Stimulated activated naive B cell treated with anti-CD40 and anti-IgM and Interleukin-4, amounts not matched to agents 10 μg/mL and 1 μg/mL and 100 μg/mL, for 72 hours (primary cell): Measurements from ENCODE around the gene ZRANB1.

Source experiments
- ATAC-seq, 2 donors: fragments of 150-1000 bp; cut with Tn5 transposase; replicated peaks; 2 replicates each; pipeline ENCODE4 v1.10.0; 2021; ENCODE audit warnings: moderate library complexity in 1 of 2
- DNase-seq: peaks from one replicate; pipeline ENCODE4 v3.0.0; 2021
- H3K27ac Mint-ChIP-seq: one replicate; pipeline ENCODE4 v1.8.0; 2022; ENCODE audit warnings: mild to moderate bottlenecking, mixed read lengths
- H3K27me3 Mint-ChIP-seq, 2 donors: one replicate each; pipeline ENCODE4 v1.8.0; 2022; ENCODE audit warnings: mixed read lengths in 2 of 2
- H3K36me3 Mint-ChIP-seq, 2 donors: one replicate each; pipeline ENCODE4 v1.8.0; 2022; ENCODE audit warnings: mixed read lengths in 2 of 2, mild to moderate bottlenecking in 1 of 2
- H3K4me1 Mint-ChIP-seq, 2 donors: one replicate each; pipeline ENCODE4 v1.8.0; 2022; ENCODE audit warnings: mixed read lengths in 2 of 2, mild to moderate bottlenecking in 1 of 2
- H3K4me3 Mint-ChIP-seq, 2 donors: one replicate each; pipeline ENCODE4 v1.8.0; 2022; ENCODE audit warnings: mild to moderate bottlenecking in 2 of 2, mixed read lengths in 2 of 2, moderate library complexity in 1 of 2
- H3K9me3 Mint-ChIP-seq, 2 donors: one replicate each; pipeline ENCODE4 v1.8.0; 2022; ENCODE audit warnings: mixed read lengths in 2 of 2, mild to moderate bottlenecking in 1 of 2

The ZRANB1 gene

DNA sequence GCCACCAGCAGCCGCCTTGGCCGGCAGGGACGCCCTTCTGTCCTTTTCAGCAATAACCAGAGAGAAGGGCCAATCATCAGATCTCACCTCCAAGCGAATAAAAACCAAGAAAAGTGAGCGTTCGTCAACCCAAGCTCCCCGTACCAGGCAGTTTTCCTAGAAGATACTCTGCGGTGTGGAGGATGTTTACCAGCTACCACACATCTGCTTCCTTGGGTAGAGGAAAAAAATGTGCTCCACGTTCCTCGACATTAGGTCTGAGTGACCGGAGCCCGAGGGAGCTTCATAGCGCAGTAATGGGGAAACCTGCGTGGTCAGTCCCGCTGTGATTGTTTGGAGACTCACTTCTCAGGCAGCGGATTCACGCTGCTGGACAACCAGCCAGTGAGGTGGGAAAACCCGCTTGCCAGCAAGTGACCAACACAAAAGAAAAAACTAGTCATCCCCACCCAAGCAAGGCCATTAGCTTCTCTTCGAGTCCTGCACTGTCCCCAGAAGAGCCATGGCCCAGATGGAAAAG, 73.0 kb downstream of the ZRANB1 start:
- peaks cover 6 to 7% of the 10 kb centered on the region in 2 donors for H3K4me1 Mint-ChIP-seq
- H3K36me3 Mint-ChIP-seq, result peaks cover 0 to 4% of the 10 kb centered on the region in 2 donors
- no peak overlapping the region for H3K27ac Mint-ChIP-seq
- H3K27me3 Mint-ChIP-seq, result peaks cover 0 to 15% of the 10 kb centered on the region in 2 donors
- peaks cover 4 to 6% of the 10 kb centered on the region in 2 donors for H3K9me3 Mint-ChIP-seq
- no peak for DNase-seq
- no peak overlapping the region for H3K4me3 Mint-ChIP-seq
- ATAC-seq, result no peak

DNA sequence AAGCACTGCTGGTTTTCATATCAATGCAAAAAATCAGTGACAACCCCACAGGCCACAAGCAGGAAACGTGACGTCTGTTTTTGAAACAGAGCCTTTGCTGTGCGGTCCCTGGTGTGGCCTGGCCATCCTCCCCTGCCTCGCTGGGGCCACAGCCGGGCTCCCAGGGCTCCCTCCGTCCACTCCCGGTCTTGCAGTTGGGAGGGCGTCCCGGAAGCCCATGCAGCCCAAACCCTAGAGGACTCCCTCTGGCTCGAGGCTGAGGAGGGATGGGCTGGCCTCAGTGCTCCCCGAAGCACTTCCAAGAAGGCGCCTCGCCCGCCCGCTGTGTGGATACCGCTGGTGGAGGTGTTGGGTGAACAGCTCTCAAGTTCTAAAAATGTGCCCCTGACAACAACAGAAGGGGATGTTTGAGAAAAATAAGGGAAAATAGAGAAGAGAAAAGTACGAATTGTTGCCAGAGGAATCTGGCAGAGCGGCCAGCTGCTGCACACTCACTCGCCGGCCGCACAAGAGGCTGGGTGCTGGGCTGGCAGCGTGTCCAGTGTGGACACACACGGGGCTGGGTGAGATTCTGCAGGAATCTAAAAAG, 73.5 kb downstream of the ZRANB1 start:
- Mint-ChIP-seq H3K36me3 (peaks cover 0 to 4% of the 10 kb centered on the region in 2 donors), H3K27ac (no peak overlapping the region), H3K4me1 (peaks cover 6 to 7% of the 10 kb centered on the region in 2 donors), H3K9me3 (peaks cover 4 to 6% of the 10 kb centered on the region in 2 donors), H3K27me3 (peaks cover 0 to 15% of the 10 kb centered on the region in 2 donors), H3K4me3 (no peak overlapping the region)
- ATAC-seq, result no peak
- no peak for DNase-seq

DNA sequence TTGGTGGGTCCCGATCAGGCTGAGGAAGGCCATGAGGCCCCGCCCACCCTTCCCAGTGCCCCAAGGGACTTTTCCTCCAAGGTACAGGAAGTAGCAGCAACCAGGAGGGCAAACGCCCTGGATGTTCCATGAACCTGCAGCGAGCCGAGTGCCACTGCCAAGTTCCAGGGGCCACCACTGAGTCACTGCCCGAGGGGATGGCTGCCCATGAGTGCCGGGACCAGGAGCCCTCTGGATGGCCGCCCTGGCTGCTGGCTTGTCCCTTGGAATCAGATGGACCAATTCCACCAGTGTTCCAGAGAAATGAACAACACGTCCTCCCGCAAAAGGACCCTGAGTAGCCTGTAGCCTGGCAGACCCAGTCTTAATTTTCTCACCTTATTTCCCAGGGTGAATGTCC, 74.2 kb downstream of the ZRANB1 start:
- H3K27ac Mint-ChIP-seq, result no peak overlapping the region

DNA sequence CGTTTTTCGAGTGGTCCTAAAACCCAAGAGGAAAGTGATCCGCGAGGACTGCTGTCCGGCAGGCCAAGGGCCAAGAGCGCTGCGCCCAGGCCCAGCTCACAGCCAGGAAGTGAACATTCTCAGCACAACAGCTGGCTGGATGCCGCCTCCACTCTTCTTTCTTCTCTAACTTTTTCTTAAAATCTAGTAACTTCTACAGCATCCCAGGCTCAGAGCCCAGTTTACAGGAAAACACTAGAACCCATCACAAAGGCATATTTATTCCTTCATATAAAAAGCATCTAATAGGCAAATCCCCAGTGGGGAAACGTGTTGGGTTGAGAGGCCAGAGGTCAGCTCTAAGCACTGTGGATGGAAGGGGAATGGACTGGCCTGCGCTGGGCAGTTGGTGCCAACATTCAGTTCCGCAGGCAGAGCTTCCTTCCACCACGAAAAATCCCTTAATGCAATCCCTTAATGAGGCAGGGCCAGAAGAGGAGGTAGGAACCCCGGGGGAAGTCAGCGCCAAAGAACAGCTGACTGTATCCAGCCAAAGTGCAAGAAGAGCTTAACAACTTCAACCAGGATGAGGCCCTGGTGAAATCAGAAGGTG, 74.8 kb downstream of the ZRANB1 start:
- Mint-ChIP-seq H3K4me1 (peaks cover 6 to 7% of the 10 kb centered on the region in 2 donors), H3K27me3 (peaks cover 0 to 15% of the 10 kb centered on the region in 2 donors), H3K27ac (no peak overlapping the region), H3K9me3 (peaks cover 4 to 6% of the 10 kb centered on the region in 2 donors), H3K36me3 (peaks cover 0 to 4% of the 10 kb centered on the region in 2 donors), H3K4me3 (no peak overlapping the region)
- DNase-seq (no peak), ATAC-seq (no peak)

More for the DNA sequence above, 74.2 kb downstream of the ZRANB1 start:
- DNase-seq, result no peak
- peaks cover 0 to 15% of the 10 kb centered on the region in 2 donors for H3K27me3 Mint-ChIP-seq
- peaks cover 0 to 4% of the 10 kb centered on the region in 2 donors for H3K36me3 Mint-ChIP-seq
- H3K9me3 Mint-ChIP-seq, result peaks cover 4 to 6% of the 10 kb centered on the region in 2 donors
- peaks cover 6 to 7% of the 10 kb centered on the region in 2 donors for H3K4me1 Mint-ChIP-seq
- no peak for ATAC-seq
- H3K4me3 Mint-ChIP-seq, result no peak overlapping the region

DNA sequence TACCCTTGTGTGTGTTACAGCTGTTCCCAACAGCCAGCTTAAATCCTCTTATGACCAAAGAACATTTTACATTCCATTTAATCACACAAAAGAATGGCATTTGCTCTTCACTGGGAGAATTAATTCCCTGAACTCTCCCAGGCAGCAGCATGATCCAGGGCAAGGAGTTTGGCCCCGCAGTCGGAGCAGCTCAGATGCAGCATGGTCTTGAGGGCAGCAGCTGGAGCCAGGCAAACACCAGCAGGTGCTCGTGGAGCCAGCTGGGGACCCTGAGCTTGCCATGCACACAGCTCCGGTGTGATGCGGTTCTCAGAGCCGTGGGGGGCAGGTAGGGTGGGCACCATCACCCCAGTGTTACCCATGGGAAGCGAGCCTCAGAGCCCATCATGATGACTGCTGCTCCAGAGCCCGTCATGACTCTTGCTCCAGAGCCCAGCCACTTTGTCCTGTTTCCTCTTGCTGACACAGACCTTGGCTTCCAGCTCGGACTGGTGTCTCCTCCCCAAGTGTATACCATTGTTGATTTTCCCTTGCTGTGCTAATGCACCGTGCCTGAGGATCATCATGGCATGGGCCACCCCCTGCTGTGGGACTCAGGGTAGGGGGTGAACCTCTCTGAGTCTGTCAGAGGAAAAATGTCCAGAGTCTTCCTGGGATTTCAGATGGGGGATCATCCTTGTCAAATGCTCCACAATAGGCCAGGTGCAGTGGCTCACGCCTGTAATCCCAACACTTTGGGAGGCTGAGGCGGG, 75.8 kb downstream of the ZRANB1 start:
- Mint-ChIP-seq H3K36me3 (peaks cover 0 to 4% of the 10 kb centered on the region in 2 donors), H3K4me3 (no peak overlapping the region), H3K27ac (no peak overlapping the region), H3K27me3 (peaks cover 0 to 15% of the 10 kb centered on the region in 2 donors), H3K4me1 (peaks cover 6 to 7% of the 10 kb centered on the region in 2 donors), H3K9me3 (peaks cover 4 to 6% of the 10 kb centered on the region in 2 donors)
- ATAC-seq (no peak), DNase-seq (no peak)

DNA sequence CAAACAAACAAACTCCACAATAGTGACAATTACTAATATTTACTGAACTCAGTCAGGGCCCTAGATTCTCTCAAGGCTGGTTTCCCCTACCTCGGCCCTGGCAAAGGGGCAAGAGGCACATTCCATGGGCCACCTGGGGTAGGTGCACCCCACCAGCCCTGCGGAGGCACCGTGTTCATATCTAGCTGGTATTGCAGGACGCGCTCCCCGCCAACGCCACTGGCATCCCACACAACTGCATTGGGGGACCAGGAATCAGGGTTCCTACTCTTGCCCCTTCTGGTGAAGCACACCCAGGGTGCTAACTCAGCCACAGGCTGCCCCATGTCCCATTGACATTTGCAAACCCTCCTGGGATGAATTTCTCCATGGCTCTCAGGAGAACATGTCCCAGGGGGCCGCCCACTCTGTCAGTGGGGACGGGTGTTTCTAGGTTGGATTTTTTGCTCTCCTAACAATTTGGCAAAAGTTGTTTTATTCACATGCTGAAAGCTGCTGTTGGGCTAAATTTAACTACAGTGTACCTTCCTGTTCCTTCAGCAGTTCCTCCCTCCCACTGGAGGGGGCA, 76.7 kb downstream of the ZRANB1 start:
- Mint-ChIP-seq H3K36me3 (peaks cover 0 to 4% of the 10 kb centered on the region in 2 donors), H3K9me3 (peaks cover 4 to 6% of the 10 kb centered on the region in 2 donors), H3K27me3 (peaks cover 0 to 15% of the 10 kb centered on the region in 2 donors), H3K4me1 (peaks cover 6 to 7% of the 10 kb centered on the region in 2 donors), H3K4me3 (peak overlapping the region in 1 of 2 donors; percentile 10), H3K27ac (no peak overlapping the region)
- ATAC-seq (no peak), DNase-seq (no peak)

DNA sequence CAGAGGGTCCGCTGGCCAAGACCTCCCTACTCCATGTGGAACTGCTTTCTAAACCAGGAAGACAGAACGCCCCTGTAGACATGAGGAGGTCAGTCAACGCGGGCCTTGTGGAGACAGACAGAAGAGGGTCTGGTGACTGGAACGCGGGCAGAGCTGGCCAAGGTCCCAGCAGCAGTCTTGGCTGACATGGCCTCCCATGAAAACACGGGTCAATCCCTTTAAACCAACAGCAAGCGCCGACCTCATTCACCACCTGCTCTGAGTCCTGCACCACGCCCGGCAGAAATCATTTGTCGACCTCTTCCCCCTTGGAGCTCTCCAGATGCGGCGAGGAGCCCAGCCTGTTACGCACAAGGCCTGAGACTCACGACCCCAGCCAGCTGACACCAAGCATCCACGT, 78.5 kb downstream of the ZRANB1 start:
- ATAC-seq, result no peak
- DNase-seq, result no peak
- Mint-ChIP-seq H3K27me3 (peaks cover 0 to 10% of the 10 kb centered on the region in 2 donors), H3K4me1 (peaks cover 6 to 7% of the 10 kb centered on the region in 2 donors), H3K27ac (no peak overlapping the region), H3K9me3 (peaks cover 4 to 6% of the 10 kb centered on the region in 2 donors), H3K4me3 (no peak overlapping the region), H3K36me3 (peaks cover 0 to 4% of the 10 kb centered on the region in 2 donors)

DNA sequence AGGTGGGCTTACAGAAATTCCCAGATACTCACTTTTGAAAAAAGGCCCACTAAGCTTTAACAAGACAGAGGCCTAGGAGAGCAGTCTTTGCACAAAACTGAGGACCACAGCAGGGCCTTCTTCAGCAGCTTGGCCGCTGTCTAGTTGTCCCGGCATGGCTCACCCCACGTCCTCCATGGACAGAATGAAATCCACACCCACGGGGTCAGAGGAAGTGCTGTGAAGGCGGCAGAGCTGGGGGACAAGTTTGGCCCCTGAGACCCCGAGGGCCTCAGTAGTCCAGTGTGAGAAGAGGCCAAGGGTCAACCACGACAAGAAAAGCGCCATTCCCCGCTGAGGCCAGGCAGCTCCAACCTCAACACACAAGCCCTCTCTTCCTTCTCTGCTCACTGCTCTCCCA, 78.9 kb downstream of the ZRANB1 start:
- Mint-ChIP-seq H3K27ac (no peak overlapping the region), H3K4me1 (peaks cover 6 to 7% of the 10 kb centered on the region in 2 donors), H3K36me3 (peaks cover 0 to 4% of the 10 kb centered on the region in 2 donors), H3K9me3 (peaks cover 4 to 6% of the 10 kb centered on the region in 2 donors), H3K27me3 (peaks cover 0 to 7% of the 10 kb centered on the region in 2 donors), H3K4me3 (no peak overlapping the region)
- DNase-seq (no peak), ATAC-seq (no peak)

DNA sequence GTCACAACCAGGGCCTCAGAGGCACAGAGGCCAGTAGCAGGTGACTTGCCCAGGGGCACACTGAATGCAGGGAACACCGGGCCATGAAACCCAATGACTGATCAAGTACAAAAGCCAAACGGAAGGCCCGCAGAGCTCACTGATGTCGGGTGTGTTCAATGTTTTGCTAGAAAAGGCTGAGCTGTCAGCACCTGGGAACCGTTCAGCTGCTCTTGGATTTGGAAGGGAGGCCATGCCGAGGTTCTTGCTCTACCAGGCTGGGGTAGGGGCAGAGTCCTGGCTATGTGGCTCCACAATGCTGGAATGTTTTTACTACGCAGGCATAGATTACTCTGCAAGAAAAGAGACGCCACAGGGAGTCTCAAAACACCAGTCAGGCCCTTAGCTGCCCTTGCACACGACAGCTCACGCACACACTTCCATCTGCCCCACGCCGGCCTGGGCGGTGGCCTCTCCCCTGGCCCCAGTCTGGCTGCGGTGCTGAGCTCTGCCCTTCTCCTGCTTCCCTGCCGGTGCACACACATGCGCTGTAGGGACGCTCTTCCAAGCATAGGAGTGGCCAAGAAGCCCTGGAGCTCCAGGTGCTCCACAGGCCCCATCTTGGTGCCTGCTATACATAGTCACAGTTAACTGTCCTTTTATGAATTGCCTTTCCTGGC, 79.9 kb downstream of the ZRANB1 start:
- no peak for DNase-seq
- ATAC-seq, result no peak
- H3K9me3 Mint-ChIP-seq, result peaks cover 4 to 6% of the 10 kb centered on the region in 2 donors
- no peak overlapping the region for H3K27ac Mint-ChIP-seq
- peaks cover 0 to 4% of the 10 kb centered on the region in 2 donors for H3K36me3 Mint-ChIP-seq
- H3K4me3 Mint-ChIP-seq, result no peak overlapping the region
- H3K4me1 Mint-ChIP-seq, result peaks cover 6 to 7% of the 10 kb centered on the region in 2 donors
- H3K27me3 Mint-ChIP-seq, result peaks cover 0 to 7% of the 10 kb centered on the region in 2 donors

DNA sequence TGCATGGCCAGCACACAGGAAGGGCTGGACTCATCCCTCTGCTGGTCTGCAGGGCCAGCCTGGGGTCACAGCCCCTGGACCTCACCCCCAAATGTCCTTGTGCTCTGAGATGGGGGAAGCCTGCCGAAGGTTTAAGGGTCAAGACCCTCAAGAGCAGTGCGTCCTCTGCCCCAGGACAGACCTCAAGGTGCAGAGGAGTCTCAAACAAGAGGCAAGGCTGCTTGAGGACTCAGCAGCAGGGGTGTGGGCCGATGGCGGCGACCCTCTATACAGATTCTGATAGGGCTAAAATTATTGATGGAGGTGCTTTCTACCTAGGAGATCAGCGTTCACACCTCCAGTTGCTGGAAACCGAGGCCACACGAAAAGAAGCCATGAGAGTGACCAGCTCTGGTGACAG, 80.7 kb downstream of the ZRANB1 start:
- H3K4me1 Mint-ChIP-seq, result peaks cover 6 to 7% of the 10 kb centered on the region in 2 donors
- no peak overlapping the region for H3K4me3 Mint-ChIP-seq
- DNase-seq (no peak), ATAC-seq (no peak)
- peaks cover 0 to 7% of the 10 kb centered on the region in 2 donors for H3K27me3 Mint-ChIP-seq
- H3K9me3 Mint-ChIP-seq, result peaks cover 4 to 6% of the 10 kb centered on the region in 2 donors
- peaks cover 0 to 4% of the 10 kb centered on the region in 2 donors for H3K36me3 Mint-ChIP-seq
- no peak overlapping the region for H3K27ac Mint-ChIP-seq

DNA sequence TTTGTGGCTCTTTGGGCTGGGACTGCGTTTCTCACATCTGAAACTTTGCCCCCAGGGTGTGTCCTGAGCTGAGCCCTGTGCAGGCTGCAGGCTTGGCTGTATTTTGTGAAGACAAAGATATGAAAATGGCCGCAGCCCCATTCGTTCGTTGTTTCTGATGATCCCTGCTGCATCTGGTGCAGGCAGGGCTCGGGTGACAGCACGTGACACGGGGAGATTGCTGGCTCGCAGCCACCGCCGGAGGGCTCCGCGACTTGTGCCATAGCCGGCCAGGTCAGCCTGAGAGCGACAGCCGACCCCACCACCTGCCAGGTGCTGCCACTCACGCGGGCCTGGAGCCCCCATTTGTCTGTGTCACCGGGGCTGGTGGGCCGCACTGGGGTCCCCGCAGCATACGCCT, 81.3 kb downstream of the ZRANB1 start:
- no peak overlapping the region for H3K4me3 Mint-ChIP-seq
- no peak for DNase-seq

DNA sequence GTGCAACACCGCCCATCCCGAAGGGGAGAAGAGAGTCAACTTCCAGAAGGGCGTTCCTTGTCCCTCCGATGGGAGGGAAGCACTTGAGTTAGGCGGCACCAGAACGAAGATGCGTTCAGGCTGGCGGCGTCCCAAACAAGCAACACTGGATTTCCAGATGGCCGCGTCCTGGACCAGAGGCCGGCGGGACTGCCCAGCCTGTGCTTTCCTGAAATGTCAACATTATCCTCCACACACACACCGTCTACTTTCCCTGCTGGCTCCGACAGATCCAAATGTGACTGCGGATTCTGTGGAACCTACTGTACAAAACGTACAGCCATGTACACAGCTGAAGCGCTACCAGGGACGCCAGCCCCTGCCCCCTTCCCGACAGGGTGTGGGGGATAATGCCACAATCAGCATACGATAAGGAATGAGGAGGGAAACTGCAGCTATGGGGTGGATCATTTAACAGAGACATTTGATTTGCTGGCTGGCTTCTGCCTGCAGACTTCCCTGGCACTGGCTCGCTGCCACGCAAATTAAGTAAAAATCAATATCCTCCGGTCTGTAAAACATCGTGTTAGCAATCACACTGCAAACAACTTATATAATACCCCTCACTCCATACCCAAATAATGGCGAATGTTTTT, 82.1 kb downstream of the ZRANB1 start:
- H3K9me3 Mint-ChIP-seq, result peaks cover 4 to 6% of the 10 kb centered on the region in 2 donors
- H3K36me3 Mint-ChIP-seq, result peaks cover 0 to 4% of the 10 kb centered on the region in 2 donors
- ATAC-seq, result no peak
- no peak overlapping the region for H3K4me3 Mint-ChIP-seq
- H3K27ac Mint-ChIP-seq, result no peak overlapping the region
- H3K27me3 Mint-ChIP-seq, result no peaks in the 10 kb centered on the region
- no peak for DNase-seq
- peaks cover 0 to 2% of the 10 kb centered on the region in 2 donors for H3K4me1 Mint-ChIP-seq

More for the DNA sequence above, 81.3 kb downstream of the ZRANB1 start:
- H3K9me3 Mint-ChIP-seq, result peaks cover 4 to 6% of the 10 kb centered on the region in 2 donors
- H3K27ac Mint-ChIP-seq, result no peak overlapping the region
- ATAC-seq, result no peak
- H3K36me3 Mint-ChIP-seq, result peaks cover 0 to 4% of the 10 kb centered on the region in 2 donors
- H3K27me3 Mint-ChIP-seq, result peaks cover 0 to 6% of the 10 kb centered on the region in 2 donors
- peaks cover 5 to 7% of the 10 kb centered on the region in 2 donors for H3K4me1 Mint-ChIP-seq

DNA sequence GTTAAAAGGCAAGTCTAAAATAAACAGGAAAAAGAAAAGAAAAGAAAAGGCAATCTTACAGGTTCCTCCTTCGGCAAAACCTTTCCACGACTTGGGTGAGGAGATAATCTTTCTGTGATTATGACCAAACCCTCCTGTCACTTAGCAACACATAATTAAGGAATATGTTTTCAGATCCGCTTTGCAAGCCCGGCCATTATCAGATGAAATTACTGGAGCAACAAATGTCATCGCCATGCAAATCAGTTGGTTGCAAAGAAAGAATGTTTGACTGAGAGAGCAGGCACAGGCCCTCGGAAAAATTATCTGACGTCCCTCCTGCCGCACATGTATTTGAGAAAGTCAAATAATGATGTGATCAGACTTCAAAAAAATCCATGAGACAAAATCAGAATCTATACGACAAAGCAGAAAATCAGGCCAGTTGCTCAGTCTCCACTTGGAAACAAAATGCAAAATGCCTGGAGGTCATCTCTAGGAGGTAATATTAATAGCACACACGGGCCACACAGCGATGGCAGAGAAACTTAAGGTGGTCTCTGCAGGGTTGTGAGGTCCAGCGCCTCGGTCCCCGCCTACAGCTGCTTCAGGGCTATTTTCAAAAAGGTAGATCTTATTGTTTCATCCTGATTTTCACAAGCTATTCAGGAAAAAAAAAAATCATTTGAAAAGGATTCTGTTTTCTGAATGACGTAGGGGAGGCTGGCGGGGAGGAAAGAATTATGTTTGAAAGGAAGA, 82.7 kb downstream of the ZRANB1 start:
- DNase-seq, result no peak
- no peaks in the 10 kb centered on the region for H3K4me1 Mint-ChIP-seq

More for the DNA sequence above, 82.7 kb downstream of the ZRANB1 start:
- H3K36me3 Mint-ChIP-seq, result peaks cover 0 to under 1% of the 10 kb centered on the region in 2 donors
- H3K9me3 Mint-ChIP-seq, result peaks cover under 1 to 1% of the 10 kb centered on the region in 2 donors
- H3K27me3 Mint-ChIP-seq, result no peaks in the 10 kb centered on the region
- no peak overlapping the region for H3K4me3 Mint-ChIP-seq
- H3K27ac Mint-ChIP-seq, result no peak overlapping the region
- no peak for ATAC-seq
